Measurements from ENCODE around the gene ZSCAN21.

- TF ChIP-seq ARNTL (CRISPR knock-in tag; IDR thresholded peaks at IDR 0.05; ENCODE audit: borderline replicate concordance, low read depth) = no peak
- TF ChIP-seq ZFP3 (CRISPR knock-in tag; IDR thresholded peaks at IDR 0.05) = no peak
- TF ChIP-seq TSHZ2 (CRISPR knock-in tag; IDR thresholded peaks at IDR 0.05) = no peak
- no peak for TF ChIP-seq ZNF70 (CRISPR knock-in tag; IDR thresholded peaks at IDR 0.05)
- no peak for TF ChIP-seq PATZ1 (CRISPR knock-in tag; IDR thresholded peaks at IDR 0.05; ENCODE audit: borderline replicate concordance)
Measured at GRCh38 chr7:100035876-100036275, 13.7 kb upstream of the ZSCAN21 start.
